Ovary (tissue), 9 donors: Measurements from ENCODE around the gene ARHGDIA. TPM values are rescaled to one million over a fixed set of nuclear protein-coding genes. Genes with fewer than 3 reads are reported as not detected.

Source experiments
- DNase-seq, 5 donors: peaks; one replicate each; pipeline ENCODE4 v3.0.0-alpha.2; 2019 to 2020
- H3K27ac ChIP-seq, 2 donors: fragments of 200-600 bp; one replicate each; pipeline versions ENCODE4 v1.5.1 to v1.8.0; 2019 to 2022
- H3K27me3 ChIP-seq: fragments of 200-600 bp; one replicate; pipeline ENCODE4 v1.8.0; 2022
- H3K36me3 ChIP-seq: fragments of 200-600 bp; sonication (generic); one replicate; pipeline ENCODE4 v1.5.1; 2019
- H3K4me1 ChIP-seq: one replicate; pipeline ENCODE4 v1.8.1; 2013; ENCODE audit warnings: mild to moderate bottlenecking, moderate library complexity; ENCODE audit not compliant: insufficient read depth
- H3K4me3 ChIP-seq: fragments of 200-600 bp; sonication (generic); one replicate; pipeline ENCODE4 v1.5.1; 2017
- H3K9me3 ChIP-seq, 2 donors: fragments of 200-600 bp in 1 of 2; sonication (generic) in 1 of 2; one replicate each; pipeline versions ENCODE4 v1.5.1 to v1.8.1; 2013 to 2019; ENCODE audit warnings: mild to moderate bottlenecking in 1 of 2, moderate library complexity in 1 of 2
- CTCF ChIP-seq, 3 donors: fragments of 450-650 bp in 2 of 3; fragments of 200-600 bp in 1 of 3; IDR thresholded peaks; one replicate each; pipeline versions ENCODE4 v1.5.1 to v1.8.0; 2016 to 2022; ENCODE audit warnings: antibody characterized with exemption in 3 of 3, mild to moderate bottlenecking in 1 of 3
- EP300 ChIP-seq: sonication (generic); formaldehyde crosslinking; IDR thresholded peaks from one replicate; pipeline ENCODE4 v1.6.1; 2017; ENCODE audit warnings: antibody characterized with exemption
- POLR2A ChIP-seq: fragments of 450-650 bp; IDR thresholded peaks from one replicate; pipeline ENCODE4 v1.6.1; 2017; ENCODE audit warnings: antibody characterized with exemption, mild to moderate bottlenecking, moderate library complexity
- WGBS, 3 donors: extraction: QIAGEN DNeasy Blood & Tissue Kit in 1 of 3; methylation state at CpG; one replicate each; pipeline versions ENCODE4 v1.1.5 to v1.1.7; 2013 to 2017; 5-methylcytosine and 5-hydroxymethylcytosine counted together
- intact Hi-C, 4 donors: fragments of 100-400 bp; cut with DNase I; formaldehyde crosslinking; loops; one replicate each; pipeline versions ENCODE4 v1.11.0 to v1.15.1; 2022 to 2023
- polyA plus RNA-seq, 2 donors: library from polyadenylated mRNA; stranded (reverse); fragments of 200-250 nt in 1 of 2; fragments of 350-450 nt in 1 of 2; fragmentation: Illumina TruSeq in 1 of 2; extraction: RNeasy Lipid Tissue Mini Kit (QIAGEN cat#74804) in 1 of 2; gene quantifications; one replicate each; pipeline ENCODE4 v1.2.3, GENCODE V29; 2013 to 2014
- total RNA-seq, 7 donors: library from RNA; depleted of rRNA in 2 of 7; stranded (reverse); fragments of >200 nt in 2 of 7; fragmentation: NEBNext Ultra II Directional in 3 of 7; extraction: Animal tissue kit (Norgen Biotek cat#: 25700) in 3 of 7; gene quantifications; one replicate each; pipeline versions ENCODE4 v1.1.0 to v1.2.4, GENCODE V29; 2016 to 2023
- donor health status: DM: no; HTN: no; CAD: no; lungs with moderate emphysema.
- donor health status: DM: no; HTN: no; CAD: no.
- donor health status: Bipolar disorder and iron deficiency.
- donor health status: DM: yes; HTN: yes; CAD: no.
- donor health status: DM: no; HTN: no; CAD: no.
- donor health status: DM: yes; HTN: yes; CAD: no.

Gene ARHGDIA
- total and polyA plus RNA-seq, 9 donors: 52.0 to 455 (median 293) TPM

DNA sequence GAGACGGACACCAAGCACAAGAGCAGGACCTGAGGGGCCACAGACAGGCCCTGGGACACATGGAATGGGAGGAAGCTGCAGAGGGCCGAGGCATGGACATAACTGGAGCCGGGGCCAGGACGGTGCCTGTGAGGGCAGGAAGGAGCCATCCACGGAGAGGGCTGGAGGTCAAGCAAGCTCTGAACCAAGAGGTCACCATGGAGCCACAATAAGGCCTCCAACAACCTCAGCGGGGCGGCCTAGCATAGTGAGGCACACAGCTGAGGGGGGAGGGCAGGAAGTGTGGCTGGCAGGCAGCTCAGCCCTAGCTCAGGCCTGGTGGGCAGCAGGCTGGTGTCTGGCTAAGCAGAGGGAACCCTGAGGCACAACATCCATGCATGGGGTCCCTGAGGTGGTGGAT lies 42.5 kb downstream of the ARHGDIA start:
- TF ChIP-seq CTCF (IDR thresholded peaks at IDR 0.05): no peak
- TF ChIP-seq POLR2A: no peak
- no peak for TF ChIP-seq EP300
- Histone ChIP-seq H3K4me1 (peaks cover 13% of the 10 kb centered on the region), H3K27ac (no peak overlapping the region)

DNA sequence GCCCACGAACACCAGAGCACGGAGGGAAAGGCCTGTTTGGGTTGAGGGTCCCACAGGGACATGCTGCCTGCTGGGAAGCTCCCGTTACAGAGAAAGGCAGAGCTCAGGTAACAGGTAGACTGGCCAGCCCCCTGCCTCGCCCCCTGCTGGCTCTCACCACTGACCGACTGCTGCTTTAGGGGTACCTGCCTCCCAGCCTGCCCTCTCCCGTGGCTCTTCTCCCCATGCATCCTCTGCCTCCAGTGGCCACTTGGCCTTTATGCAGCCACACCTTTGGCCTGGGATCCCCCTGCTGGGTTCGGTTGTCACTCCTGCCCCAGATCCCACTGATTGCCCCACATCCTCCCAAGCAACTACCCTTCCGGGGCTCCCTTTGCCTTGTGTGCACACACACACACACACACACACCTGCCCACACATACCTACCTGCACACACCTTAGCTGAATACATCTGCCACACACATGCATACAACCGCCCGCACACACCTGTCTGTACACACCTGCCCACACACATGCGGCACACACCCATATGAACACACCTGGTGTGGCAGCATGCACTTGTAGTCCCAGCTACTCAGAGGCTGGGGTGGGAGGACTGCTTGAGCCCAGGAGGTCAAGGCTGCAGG lies 45.2 kb downstream of the ARHGDIA start:
- intact Hi-C loops: no loop called here

More for the DNA sequence above, 42.5 kb downstream of the ARHGDIA start:
- 72 to 81% (median 78%) methylated on average over 7 of the region's 7 CpGs for WGBS, 3 donors
- no peak for DNase-seq
- no peaks in the 10 kb centered on the region for H3K36me3 ChIP-seq
- H3K4me3 ChIP-seq: no peak overlapping the region
- H3K9me3 ChIP-seq: no peaks in the 10 kb centered on the region
- intact Hi-C loops: no loop called here
- no peaks in the 10 kb centered on the region for H3K27me3 ChIP-seq

DNA sequence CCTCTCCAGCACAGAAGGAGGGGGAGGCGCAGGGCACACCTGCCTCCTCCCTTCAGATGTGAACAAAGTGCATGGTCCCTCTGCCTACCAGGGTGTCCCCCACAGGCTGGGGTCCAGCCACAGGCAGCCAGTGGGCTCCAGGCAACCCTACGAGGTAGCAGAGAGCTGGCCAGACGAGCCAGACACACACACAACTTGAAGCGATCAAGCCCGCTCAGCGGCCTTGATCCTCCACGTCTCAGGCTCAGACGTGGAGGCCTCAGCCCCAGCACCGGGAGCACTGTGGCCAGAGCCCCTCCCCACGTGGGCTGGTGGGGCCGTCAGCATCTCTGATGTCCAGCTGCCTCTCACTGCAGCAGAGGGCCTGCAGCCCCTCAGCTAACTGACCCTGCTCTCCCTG lies 46.5 kb downstream of the ARHGDIA start:
- no peak for DNase-seq
- intact Hi-C loops: no loop called here
- Histone ChIP-seq H3K27me3 (no peaks in the 10 kb centered on the region), H3K4me3 (no peak overlapping the region), H3K27ac (no peak overlapping the region), H3K9me3 (no peaks in the 10 kb centered on the region), H3K36me3 (no peaks in the 10 kb centered on the region), H3K4me1 (peaks cover 6% of the 10 kb centered on the region)
- TF ChIP-seq CTCF (IDR thresholded peaks at IDR 0.05): no peak
- no peak for TF ChIP-seq POLR2A
- TF ChIP-seq EP300: no peak
- WGBS, 3 donors: 76 to 89% (median 79%) methylated on average over 11 of the region's 11 CpGs

More for the DNA sequence above, 45.2 kb downstream of the ARHGDIA start:
- TF ChIP-seq POLR2A: no peak
- TF ChIP-seq CTCF (IDR thresholded peaks at IDR 0.05): no peak
- TF ChIP-seq EP300: no peak
- Histone ChIP-seq H3K27ac (no peak overlapping the region), H3K9me3 (no peaks in the 10 kb centered on the region), H3K4me1 (peaks cover 6% of the 10 kb centered on the region), H3K27me3 (no peaks in the 10 kb centered on the region), H3K4me3 (no peak overlapping the region), H3K36me3 (no peaks in the 10 kb centered on the region)
- no peak for DNase-seq
- 83 to 84% (median 83%) methylated on average over 11 of the region's 11 CpGs for WGBS, 3 donors

GRCh38 chr17:81823820-81824550 lies 47.2 kb downstream of the ARHGDIA start:
- DNase-seq: no peak
- Histone ChIP-seq H3K27me3 (no peaks in the 10 kb centered on the region), H3K27ac (no peak overlapping the region), H3K4me1 (peaks cover 6% of the 10 kb centered on the region), H3K4me3 (no peak overlapping the region), H3K9me3 (no peaks in the 10 kb centered on the region), H3K36me3 (no peaks in the 10 kb centered on the region)
- intact Hi-C loops: no loop called here
- WGBS, 3 donors: 84 to 85% (median 84%) methylated on average over 32 to 33 of the region's 33 CpGs
- no peak for TF ChIP-seq EP300
- TF ChIP-seq CTCF (IDR thresholded peaks at IDR 0.05): no peak
- no peak for TF ChIP-seq POLR2A
